GM18909 (cell line): ENCODE measurements around the gene MALRD1.
"Not testable (repeated sequence)": the region's sequence is repeated elsewhere in the genome, so short reads cannot be mapped to it uniquely, and the experiment has no call there.

Experiments used
- ATAC-seq: cut with Tn5 transposase; IDR thresholded peaks from one replicate; pipeline ENCODE4 v1.9.1; 2021; ENCODE audit warnings: mild to moderate bottlenecking; ENCODE audit not compliant: unreplicated experiment, poor library complexity

The MALRD1 gene

DNA sequence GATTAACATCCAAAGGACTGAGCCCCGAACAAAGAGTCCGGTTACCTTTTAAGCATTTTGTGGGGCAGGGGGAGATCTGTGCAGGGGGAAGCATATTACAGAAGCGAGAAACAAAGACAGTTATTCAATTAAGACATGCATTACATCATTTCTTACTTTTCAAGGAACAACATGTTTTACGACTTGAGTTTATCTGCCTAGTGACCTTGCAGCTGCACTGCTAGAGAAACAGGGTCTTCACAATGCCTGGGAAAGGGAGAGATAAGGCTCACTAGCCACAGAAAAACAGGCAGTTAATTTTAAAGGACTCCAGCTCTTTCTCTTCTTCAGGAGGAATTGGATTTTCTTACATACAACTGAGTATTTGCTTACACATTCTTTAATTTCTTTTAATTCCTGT is 693.5 kb downstream of the MALRD1 start:
- not testable (repeated sequence) for ATAC-seq

DNA sequence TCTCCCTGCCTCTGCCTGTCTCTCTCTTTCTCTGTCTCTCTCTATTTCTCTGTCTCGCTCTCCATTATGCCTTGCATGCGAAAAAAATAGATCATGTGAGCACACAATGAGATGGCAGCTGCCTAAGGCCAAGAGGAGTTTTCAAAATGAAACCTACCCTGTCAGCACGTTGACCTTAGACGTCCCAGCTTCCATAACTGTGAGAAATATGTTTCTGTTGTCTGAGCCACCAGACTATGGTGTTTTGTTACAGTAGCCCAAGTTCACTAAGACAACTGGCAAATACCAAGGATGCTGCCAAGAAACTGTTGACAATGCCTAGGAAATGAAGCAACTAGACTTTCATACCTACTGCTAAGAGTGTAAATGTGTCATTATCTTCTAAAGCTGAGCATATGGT is 697.1 kb downstream of the MALRD1 start:
- ATAC-seq: no peak

DNA sequence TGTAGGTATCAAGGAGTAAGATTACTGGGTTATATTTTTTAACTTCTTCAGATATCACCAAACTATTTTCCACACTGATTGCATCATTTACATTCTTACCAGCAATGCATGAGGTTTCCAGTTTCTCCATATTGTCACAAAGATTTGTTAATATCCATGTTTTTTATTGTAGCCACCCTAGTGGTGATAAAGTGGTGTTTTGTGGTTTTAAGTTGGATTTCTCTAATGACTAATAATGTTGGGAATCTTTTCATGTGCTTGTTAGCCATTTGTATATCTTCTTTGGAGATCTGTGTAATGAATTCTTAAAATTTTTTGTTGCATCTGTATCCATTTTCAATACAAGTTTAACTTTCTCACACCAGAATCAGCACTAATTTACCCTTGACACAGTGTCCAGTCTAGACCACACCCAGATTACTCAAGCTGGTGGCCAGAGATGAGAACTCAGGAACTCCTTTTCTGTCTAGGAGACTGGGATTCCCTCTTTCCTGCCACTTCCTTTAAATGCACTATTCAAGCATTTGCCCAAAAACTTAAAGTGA is 700.7 kb downstream of the MALRD1 start:
- no peak for ATAC-seq

DNA sequence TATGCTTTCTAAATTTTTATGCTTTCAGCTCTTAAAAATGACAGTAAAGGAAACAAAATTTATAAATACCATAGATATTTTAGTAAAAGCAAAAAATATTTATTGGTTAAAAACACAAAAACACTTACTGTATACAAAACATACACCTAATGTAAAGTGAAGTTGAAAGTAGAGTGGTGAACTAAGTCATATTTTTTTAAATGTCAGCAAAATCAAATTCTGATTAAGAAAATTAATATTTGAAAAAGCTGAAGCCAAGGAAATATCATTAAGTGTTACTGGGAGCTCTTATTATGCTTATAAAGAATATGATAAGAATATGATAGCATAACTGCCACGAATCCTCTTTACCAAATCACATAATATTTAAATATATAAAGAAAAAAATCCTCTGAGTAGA is 702.4 kb downstream of the MALRD1 start:
- no peak for ATAC-seq

DNA sequence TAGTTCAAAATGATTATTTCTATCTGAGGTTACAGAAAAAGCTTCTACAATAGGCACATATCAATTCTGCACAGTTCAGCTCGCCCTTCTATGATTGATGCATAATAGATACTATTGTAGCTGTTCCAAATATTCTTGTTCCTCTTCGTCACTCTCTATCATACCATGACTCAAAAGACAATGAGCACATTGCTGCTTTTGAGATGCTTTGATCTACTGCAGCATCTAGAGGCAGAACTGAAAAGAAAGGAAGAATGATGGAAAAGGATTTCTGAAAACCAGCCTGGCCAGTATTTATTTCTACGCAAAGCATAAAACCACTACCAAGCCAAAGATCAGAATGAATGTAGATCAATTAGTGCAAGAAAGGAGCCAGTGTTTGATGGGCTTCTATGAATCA is 708.3 kb downstream of the MALRD1 start:
- ATAC-seq: no peak

DNA sequence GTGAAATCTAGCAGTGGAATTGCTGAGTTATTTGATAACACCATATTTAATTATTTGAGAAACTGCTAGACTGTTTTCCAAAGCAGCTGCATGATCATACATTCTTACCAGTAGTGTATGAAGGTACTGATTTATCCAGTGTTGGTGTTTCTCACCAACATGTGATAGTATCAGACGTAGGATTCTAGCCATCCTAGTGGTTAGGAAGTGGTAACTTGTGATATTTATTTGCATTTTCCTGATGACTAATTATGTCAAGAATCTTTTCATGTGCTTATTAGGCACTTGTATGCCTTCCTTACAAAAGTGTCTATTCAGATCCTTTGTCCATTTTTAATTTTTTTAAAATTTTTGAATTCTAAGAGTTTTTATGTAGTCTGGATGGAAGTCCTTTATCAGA is 713.4 kb downstream of the MALRD1 start:
- no peak for ATAC-seq

DNA sequence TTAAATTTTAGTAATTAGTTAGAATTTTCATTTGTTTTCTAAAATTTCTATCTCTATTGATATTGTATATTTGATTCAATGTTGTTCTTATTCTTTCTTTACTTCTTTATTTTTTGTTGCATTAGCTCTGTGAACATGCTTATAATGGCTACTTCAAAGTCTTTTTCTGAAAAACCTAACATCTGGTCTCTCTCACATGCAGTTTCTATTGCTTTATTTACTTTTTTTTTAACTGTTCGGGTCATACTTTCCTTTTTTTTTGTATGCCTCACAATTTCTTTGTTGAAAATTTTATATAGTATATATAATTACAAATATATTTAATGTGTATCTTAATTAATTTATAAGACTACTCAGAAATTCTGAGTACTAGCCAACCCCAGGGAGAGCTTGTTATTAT is 715.5 kb downstream of the MALRD1 start:
- no peak for ATAC-seq

DNA sequence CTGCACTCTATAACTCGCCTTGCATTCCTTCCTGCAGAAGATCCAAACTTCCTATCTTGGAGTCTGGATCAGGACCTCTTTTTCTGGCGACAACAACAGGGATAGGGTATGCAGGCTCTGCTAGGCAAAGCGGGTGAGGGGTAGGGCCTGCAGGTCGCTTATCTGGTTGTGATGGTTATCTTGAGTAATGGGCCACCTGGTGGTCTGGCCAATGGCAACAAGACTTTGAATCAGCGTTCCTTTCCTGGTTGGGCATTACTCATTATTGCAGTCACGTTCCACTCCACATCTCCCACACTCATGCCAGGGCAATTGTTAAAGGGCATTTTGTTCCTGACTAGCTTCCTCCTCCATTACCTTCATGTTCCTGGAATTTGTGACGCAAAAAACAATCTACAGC is 719.3 kb downstream of the MALRD1 start:
- ATAC-seq: no peak

DNA sequence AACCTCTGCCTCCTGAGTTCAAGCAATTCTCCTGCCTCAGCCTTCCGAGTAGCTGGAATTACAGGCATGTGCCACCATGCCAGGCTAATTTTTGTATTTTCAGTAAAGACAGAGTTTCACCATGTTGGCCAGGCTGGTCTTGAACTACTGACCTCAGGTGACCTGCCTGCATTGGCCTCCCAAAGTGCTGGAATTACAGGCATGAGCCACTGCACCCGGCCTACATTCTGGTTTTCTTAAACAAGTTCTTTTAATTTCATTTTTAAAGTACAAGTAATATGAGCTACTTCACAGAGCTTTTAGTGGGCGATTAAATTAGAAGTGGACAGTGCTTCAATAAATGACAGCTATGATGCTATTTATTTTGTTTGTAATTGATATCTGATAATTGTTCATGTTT is 721.2 kb downstream of the MALRD1 start:
- ATAC-seq: not testable (repeated sequence)

DNA sequence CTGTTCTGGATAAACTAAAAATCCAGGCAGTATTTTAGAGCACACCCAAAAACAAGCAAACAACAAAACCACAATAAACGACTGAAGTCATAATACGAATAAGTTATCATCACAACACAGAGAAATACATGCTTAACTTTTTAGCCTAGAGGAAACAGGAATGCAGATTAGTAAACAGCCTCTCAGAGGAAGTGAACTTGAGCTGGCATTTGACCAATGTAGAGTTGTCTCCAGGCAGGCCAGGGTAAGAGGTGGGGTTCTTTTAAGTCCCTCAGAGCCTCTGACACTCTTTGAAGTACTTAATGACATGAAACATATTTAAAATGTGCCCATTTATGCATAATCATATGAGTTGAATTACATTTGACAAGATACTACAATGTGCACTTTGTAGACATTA is 724.4 kb downstream of the MALRD1 start:
- no peak for ATAC-seq

DNA sequence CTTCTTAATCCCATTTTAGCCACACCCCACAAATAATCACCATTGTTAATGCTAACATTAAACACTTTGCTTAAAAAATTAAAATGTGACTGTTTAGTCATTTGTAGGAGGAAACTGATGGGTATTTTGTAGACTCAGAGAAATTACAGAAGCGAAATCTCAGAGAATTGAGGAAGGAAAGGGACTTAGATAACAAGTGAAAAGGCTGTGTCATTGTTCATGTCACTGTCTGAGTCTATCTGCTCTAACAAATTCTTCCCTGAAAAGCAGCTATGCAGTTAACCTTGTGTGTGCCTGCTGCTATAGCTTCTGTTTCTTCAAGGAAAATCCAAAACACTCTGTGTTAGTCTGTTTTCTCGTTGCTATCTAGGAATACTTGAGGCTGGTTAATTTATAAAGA is 726.7 kb downstream of the MALRD1 start:
- no peak for ATAC-seq

DNA sequence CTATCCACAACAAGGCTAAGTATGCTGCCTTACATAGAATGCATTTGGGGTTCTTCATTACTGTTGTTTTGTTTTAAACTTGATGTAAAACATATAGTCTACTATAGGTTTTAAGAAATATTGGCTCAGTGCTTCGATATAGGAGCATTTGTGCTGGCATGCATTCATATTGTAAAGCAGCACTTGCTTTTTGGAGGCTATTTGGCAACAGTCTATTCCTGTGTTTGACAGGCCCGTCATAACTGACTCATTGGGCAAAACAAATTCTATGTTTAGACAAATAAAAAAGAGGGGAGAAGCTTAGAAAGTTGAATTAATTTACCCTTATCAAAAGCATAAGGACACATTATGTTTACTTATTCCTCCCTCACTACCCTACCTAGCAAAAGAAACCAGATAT is 729.2 kb downstream of the MALRD1 start:
- no peak for ATAC-seq

DNA sequence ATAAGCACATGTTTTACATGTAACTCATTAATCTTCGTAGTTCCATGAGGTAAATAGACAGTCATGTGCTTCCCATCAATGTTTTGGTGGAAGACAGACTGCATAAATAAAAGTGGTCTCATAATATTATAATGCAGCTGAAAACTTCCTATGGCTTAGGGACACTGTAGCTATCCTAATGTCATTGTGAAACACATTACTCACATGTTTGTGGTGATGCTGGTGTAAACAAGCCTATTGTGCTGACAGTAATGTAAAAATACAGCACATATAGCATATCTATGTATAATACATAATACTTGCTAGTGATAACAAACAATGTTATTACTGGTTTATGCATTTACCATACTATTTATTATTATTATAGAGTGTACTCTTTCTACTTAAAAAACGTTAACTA is 730.4 kb downstream of the MALRD1 start:
- ATAC-seq: no peak

DNA sequence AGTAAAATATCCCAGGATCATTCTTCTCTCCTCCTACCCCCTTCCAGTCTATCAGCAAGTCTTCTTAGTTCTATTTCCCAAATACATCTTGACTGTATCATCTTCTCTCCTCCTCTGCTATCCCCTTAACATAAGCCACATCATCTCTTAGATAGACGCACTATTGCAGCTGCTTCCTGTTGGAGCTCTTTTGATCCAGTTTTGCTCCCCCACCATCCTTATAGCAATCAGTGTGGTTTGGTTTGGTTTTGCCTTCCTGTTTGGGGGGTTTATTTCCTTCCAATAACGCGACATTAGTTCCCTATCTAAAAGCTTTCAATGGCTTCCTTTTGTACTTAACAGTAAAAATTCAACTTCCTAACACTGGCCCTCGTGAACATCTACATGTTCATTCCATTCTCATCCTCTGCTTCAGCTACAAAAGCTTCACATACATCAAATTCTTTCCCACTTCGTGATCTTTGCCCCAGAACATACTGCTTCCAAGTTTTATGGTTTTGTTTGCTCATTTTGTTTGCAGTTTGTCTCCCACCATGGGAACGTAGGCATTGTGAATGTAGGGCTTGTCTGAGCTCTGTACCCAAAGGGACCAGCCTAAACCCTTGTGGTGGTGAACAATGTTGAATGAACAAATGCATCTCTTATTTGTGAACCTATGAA is 734.0 kb downstream of the MALRD1 start:
- no peak for ATAC-seq

DNA sequence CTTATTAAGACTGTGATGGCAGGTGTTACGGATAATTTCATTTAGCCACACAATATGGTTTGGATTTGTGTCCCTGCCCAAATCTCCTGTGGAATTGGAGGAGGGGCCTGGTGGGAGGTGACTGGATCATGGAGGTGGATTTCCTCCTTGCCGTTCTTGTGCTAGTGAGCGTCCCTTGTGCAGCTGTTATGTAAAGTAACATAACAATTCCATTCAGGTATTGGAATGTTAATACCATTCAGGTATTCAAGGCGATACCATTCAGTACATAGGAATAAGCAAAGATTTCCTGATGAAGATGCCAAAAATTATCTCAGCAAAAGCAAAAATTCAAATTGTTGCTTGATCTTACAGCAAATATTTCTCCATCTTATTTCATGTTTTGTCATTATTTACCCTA is 735.1 kb downstream of the MALRD1 start:
- ATAC-seq: no peak
